ENCODE results near the gene ZNF605.
A peak's percentile ranks its signal among the peaks of the same experiment; 100 is the strongest.
"Not testable (repeated sequence)": the region's sequence is repeated elsewhere in the genome, so short reads cannot be mapped to it uniquely, and the experiment has no call there.

ZNF605 gene

GRCh38 chr12:132956011-132956788 lies at the start of gene ZNF605:
Gene ZNF605 (minus strand): TSS chr12:132956306. CDS start chr12:132945635, 10,671 bp downstream.
- no peak for TF ChIP-seq CTCF (IDR thresholded peaks at IDR 0.05; ENCODE audit: insufficient read depth, low read depth, low read length, missing control alignments)
- peak; percentile 90 for DNase-seq (ENCODE audit: low read depth)
- H3K4me3 ChIP-seq (ENCODE audit: low read depth, low read length), result peak within 1 kb of the TSS; percentile 93

- DNase-seq (ENCODE audit: low read depth), result no peak
- no peak overlapping the region for H3K4me3 ChIP-seq (ENCODE audit: low read depth, low read length)
- no peak for TF ChIP-seq CTCF (IDR thresholded peaks at IDR 0.05; ENCODE audit: insufficient read depth, low read depth, low read length, missing control alignments)
Measured at GRCh38 chr12:132998741-132999140, 42.6 kb upstream of the ZNF605 start.

- H3K4me3 ChIP-seq (ENCODE audit: low read depth, low read length), result peak overlapping the region; percentile 90
- no peak for TF ChIP-seq CTCF (IDR thresholded peaks at IDR 0.05; ENCODE audit: insufficient read depth, low read depth, low read length, missing control alignments)
- DNase-seq (ENCODE audit: low read depth), result no peak
Measured at GRCh38 chr12:132986885-132987225, 30.7 kb upstream of the ZNF605 start.

GRCh38 chr12:132986001-132986884 lies 30.1 kb upstream of the ZNF605 start, which contains the start of gene ZNF26:
Gene ZNF26 (plus strand): TSS chr12:132986367. CDS start chr12:132986841, 474 bp downstream.
- DNase-seq (ENCODE audit: low read depth), result peak; percentile 96

GRCh38 chr12:132976870-132977269 lies 20.8 kb upstream of the ZNF605 start:
- DNase-seq (ENCODE audit: low read depth); H3K4me3 ChIP-seq (ENCODE audit: low read depth, low read length): not testable (repeated sequence)
- peak; percentile 13 for TF ChIP-seq CTCF (IDR thresholded peaks at IDR 0.05; ENCODE audit: insufficient read depth, low read depth, low read length, missing control alignments)

More at GRCh38 chr12:132986001-132986884, 30.1 kb upstream of the ZNF605 start, which contains the start of gene ZNF26:
- TF ChIP-seq CTCF (IDR thresholded peaks at IDR 0.05; ENCODE audit: insufficient read depth, low read depth, low read length, missing control alignments), result no peak
- H3K4me3 ChIP-seq (ENCODE audit: low read depth, low read length), result peak within 1 kb of the TSS; percentile 90

- no peak overlapping the region for H3K4me3 ChIP-seq (ENCODE audit: low read depth, low read length)
- DNase-seq (ENCODE audit: low read depth), result no peak
- no peak for TF ChIP-seq CTCF (IDR thresholded peaks at IDR 0.05; ENCODE audit: insufficient read depth, low read depth, low read length, missing control alignments)
Measured at GRCh38 chr12:132972374-132972773, 16.3 kb upstream of the ZNF605 start.
